Fibroblast of lung (primary cell): ENCODE measurements around the gene FHIT. TPM values are rescaled to one million over a fixed set of nuclear protein-coding genes. Genes with fewer than 3 reads are reported as not detected.

Experiments used
- DNase-seq, 2 donors: peaks; one replicate each; pipeline versions ENCODE4 v3.0.0 to v3.0.0-alpha.2; 2010; ENCODE audit warnings: low read depth in 2 of 2
- H2AFZ ChIP-seq: 2 replicates; pipeline ENCODE4 v1.5.1; 2012; ENCODE audit warnings: low read length, control low read depth, inconsistent platforms
- H3K27ac ChIP-seq: 2 replicates; pipeline ENCODE4 v1.5.1; 2011; ENCODE audit warnings: low read length, control low read depth; ENCODE audit not compliant: insufficient read depth
- H3K27me3 ChIP-seq: 2 replicates; pipeline ENCODE4 v1.5.1; 2011; ENCODE audit warnings: mild to moderate bottlenecking, low read length; ENCODE audit not compliant: control insufficient read depth, insufficient read depth
- H3K36me3 ChIP-seq: 2 replicates; pipeline ENCODE4 v1.5.1; 2011; ENCODE audit warnings: low read length; ENCODE audit not compliant: control insufficient read depth, insufficient read depth
- H3K4me1 ChIP-seq: 2 replicates; pipeline ENCODE4 v1.5.1; 2011; ENCODE audit warnings: low read length; ENCODE audit not compliant: control insufficient read depth, insufficient read depth; ENCODE audit errors: extremely low read depth
- H3K4me2 ChIP-seq: 2 replicates; pipeline ENCODE4 v1.5.1; 2011; ENCODE audit warnings: low read length, control low read depth; ENCODE audit not compliant: insufficient read depth; ENCODE audit errors: extremely low read depth
- H3K4me3 ChIP-seq, 4 experiments: fragments of 200-600 bp in 1 of 4; sonication (generic) in 1 of 4; replicated peaks in 1 of 4; 2 replicates each; pipeline ENCODE4 v1.5.1; 2011 to 2016; ENCODE audit warnings: low read length in 4 of 4, low read depth in 3 of 4, mild to moderate bottlenecking in 3 of 4, control low read depth in 2 of 4, inconsistent platforms in 1 of 4, mixed read lengths in 1 of 4; ENCODE audit not compliant: insufficient read depth in 1 of 4; ENCODE audit errors: control extremely low read depth in 1 of 4
- H3K79me2 ChIP-seq: 2 replicates; pipeline ENCODE4 v1.5.1; 2012; ENCODE audit warnings: mild to moderate bottlenecking, low read length, inconsistent platforms; ENCODE audit not compliant: control insufficient read depth, insufficient read depth
- H3K9ac ChIP-seq: 2 replicates; pipeline ENCODE4 v1.5.1; 2011; ENCODE audit warnings: mild to moderate bottlenecking, low read length, control low read depth; ENCODE audit not compliant: insufficient read depth
- H3K9me3 ChIP-seq: 2 replicates; pipeline ENCODE4 v1.5.1; 2012; ENCODE audit warnings: low read depth, low read length; ENCODE audit not compliant: control insufficient read depth, insufficient read depth
- H4K20me1 ChIP-seq: 2 replicates; pipeline ENCODE4 v1.5.1; 2011; ENCODE audit warnings: low read length; ENCODE audit not compliant: control insufficient read depth, insufficient read depth; ENCODE audit errors: extremely low read depth
- EZH2 ChIP-seq: IDR thresholded peaks from 2 replicates; pipeline ENCODE4 v1.5.1; 2012; ENCODE audit warnings: low read length, control low read depth, mild to moderate bottlenecking; ENCODE audit errors: missing control alignments
- polyA plus RNA-seq, 2 donors: library from polyadenylated mRNA; depleted of rRNA in 1 of 2; stranded (reverse) in 1 of 2; unstranded in 1 of 2; fragments of >200 nt; gene quantifications; 2 replicates each; pipeline ENCODE4 v1.2.1, GENCODE V29; 2011 to 2012; ENCODE audit warnings: missing spikeins in 1 of 2
- total RNA-seq: library from RNA; depleted of rRNA; stranded (reverse); fragments of >200 nt; gene quantifications from 2 replicates; pipeline ENCODE4 v1.2.1, GENCODE V29; 2014
- TF ChIP-seq, protein P1 (sequence below), 2 donors: IDR thresholded peaks in 1 of 2; conservative IDR thresholded peaks in 1 of 2; 1 replicate in 1 of 2; 2 replicates in 1 of 2; pipeline ENCODE4 v1.5.1; 2011 to 2012; ENCODE audit warnings: low read length in 2 of 2, control low read depth in 1 of 2, inconsistent platforms in 1 of 2, low read depth in 1 of 2, mild to moderate bottlenecking in 1 of 2

FHIT gene
- total and polyA plus RNA-seq, 2 donors (not counting 1 experiment from before 2014, with no cell fraction given) = 0.79 to 2.1 TPM

GRCh38 chr3:59850417-59850816, 1400.8 kb downstream of the FHIT start:
- DNase-seq = no peak
- TF ChIP-seq EZH2 = no peak
- TF ChIP-seq, protein P1, sequence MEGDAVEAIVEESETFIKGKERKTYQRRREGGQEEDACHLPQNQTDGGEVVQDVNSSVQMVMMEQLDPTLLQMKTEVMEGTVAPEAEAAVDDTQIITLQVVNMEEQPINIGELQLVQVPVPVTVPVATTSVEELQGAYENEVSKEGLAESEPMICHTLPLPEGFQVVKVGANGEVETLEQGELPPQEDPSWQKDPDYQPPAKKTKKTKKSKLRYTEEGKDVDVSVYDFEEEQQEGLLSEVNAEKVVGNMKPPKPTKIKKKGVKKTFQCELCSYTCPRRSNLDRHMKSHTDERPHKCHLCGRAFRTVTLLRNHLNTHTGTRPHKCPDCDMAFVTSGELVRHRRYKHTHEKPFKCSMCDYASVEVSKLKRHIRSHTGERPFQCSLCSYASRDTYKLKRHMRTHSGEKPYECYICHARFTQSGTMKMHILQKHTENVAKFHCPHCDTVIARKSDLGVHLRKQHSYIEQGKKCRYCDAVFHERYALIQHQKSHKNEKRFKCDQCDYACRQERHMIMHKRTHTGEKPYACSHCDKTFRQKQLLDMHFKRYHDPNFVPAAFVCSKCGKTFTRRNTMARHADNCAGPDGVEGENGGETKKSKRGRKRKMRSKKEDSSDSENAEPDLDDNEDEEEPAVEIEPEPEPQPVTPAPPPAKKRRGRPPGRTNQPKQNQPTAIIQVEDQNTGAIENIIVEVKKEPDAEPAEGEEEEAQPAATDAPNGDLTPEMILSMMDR (conservative IDR thresholded peaks at IDR 0.05 in 1 of 2, IDR thresholded peaks at IDR 0.05 in 1 of 2; ENCODE audit: low read depth in 1 of 2, low read length in 2 of 2) = no peak
- no peaks in the 10 kb centered on the region for H3K4me1 ChIP-seq
- H3K79me2 ChIP-seq = no peaks in the 10 kb centered on the region
- no peak overlapping the region for H3K9ac ChIP-seq
- H3K4me3 ChIP-seq = no peak overlapping the region
- H3K27me3 ChIP-seq = no peaks in the 10 kb centered on the region
- H3K4me2 ChIP-seq = no peak overlapping the region
- H3K9me3 ChIP-seq = no peaks in the 10 kb centered on the region
- no peaks in the 10 kb centered on the region for H3K36me3 ChIP-seq
- H3K27ac ChIP-seq = no peak overlapping the region
- no peaks in the 10 kb centered on the region for H4K20me1 ChIP-seq
- H2AFZ ChIP-seq = no peak overlapping the region

DNA sequence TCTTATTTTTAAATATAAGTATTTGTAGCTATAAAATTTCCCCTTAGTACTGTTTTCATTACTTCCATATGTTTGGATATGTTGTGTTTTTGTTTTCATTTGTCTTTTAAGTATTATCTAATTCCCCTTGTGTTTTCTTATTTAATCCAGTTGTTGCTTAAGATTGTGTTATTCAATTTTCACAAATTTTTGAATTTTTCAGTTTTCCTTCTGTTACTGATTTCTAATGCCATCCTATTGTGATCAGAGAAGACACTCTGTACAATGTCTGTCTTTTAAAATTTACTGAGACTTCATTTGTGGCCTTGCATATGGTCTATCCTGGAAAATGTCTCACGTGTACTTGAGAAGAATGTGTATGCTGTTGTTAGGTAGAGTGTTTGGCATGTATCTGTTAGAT, 1405.9 kb downstream of the FHIT start:
- Histone ChIP-seq H3K27me3 (no peaks in the 10 kb centered on the region), H3K79me2 (no peaks in the 10 kb centered on the region), H2AFZ (no peak overlapping the region), H3K9me3 (no peaks in the 10 kb centered on the region), H3K4me1 (no peaks in the 10 kb centered on the region), H3K9ac (no peak overlapping the region), H3K4me3 (no peak overlapping the region), H3K36me3 (no peaks in the 10 kb centered on the region), H3K27ac (no peak overlapping the region), H4K20me1 (no peaks in the 10 kb centered on the region), H3K4me2 (no peak overlapping the region)
- DNase-seq = no peak
- no peak for TF ChIP-seq EZH2
- TF ChIP-seq, protein P1 (conservative IDR thresholded peaks at IDR 0.05 in 1 of 2, IDR thresholded peaks at IDR 0.05 in 1 of 2; ENCODE audit: low read depth in 1 of 2, low read length in 2 of 2) = no peak

- Histone ChIP-seq H3K4me3 (no peak overlapping the region), H2AFZ (no peak overlapping the region), H3K79me2 (no peaks in the 10 kb centered on the region), H3K27me3 (no peaks in the 10 kb centered on the region), H3K36me3 (no peaks in the 10 kb centered on the region), H3K27ac (no peak overlapping the region), H3K4me1 (no peaks in the 10 kb centered on the region), H4K20me1 (no peaks in the 10 kb centered on the region), H3K9me3 (no peaks in the 10 kb centered on the region), H3K9ac (no peak overlapping the region), H3K4me2 (no peak overlapping the region)
- no peak for DNase-seq
- no peak for TF ChIP-seq EZH2
- TF ChIP-seq, protein P1 (conservative IDR thresholded peaks at IDR 0.05 in 1 of 2, IDR thresholded peaks at IDR 0.05 in 1 of 2; ENCODE audit: low read depth in 1 of 2, low read length in 2 of 2) = no peak
These were observed 1407.4 kb downstream of the FHIT start for GRCh38 chr3:59843821-59844220.
